HEK293 (cell line): ENCODE measurements around the gene KCNMB1.
A peak's percentile ranks its signal among the peaks of the same experiment; 100 is the strongest.

Experiments
- CTCF ChIA-PET: fragments of 350-600 bp; formaldehyde crosslinking; extraction: SDS; loops from one replicate; lab custom pipeline; 2021; ENCODE audit warnings: antibody characterized with exemption; lab: Yijun Ruan, JAX
- POLR2A ChIA-PET: fragments of 300-600 bp; formaldehyde crosslinking; extraction: SDS; loops from one replicate; lab custom pipeline; 2020; ENCODE audit warnings: antibody characterized with exemption, inconsistent platforms; lab: Yijun Ruan, JAX
- H3K27ac ChIP-seq: fragments of 200-500 bp; sonication (Bioruptor generic); 2 replicates; pipeline ENCODE4 v1.5.1; 2014; ENCODE audit warnings: low read depth, low read length, control low read depth, inconsistent platforms; ENCODE audit errors: extremely low read depth
- H3K36me3 ChIP-seq, 2 experiments: fragments of 200-500 bp in 1 of 2; sonication (Bioruptor generic) in 1 of 2; 1 replicate in 1 of 2; 2 replicates in 1 of 2; pipeline ENCODE4 v1.5.1; 2014 to 2017; ENCODE audit warnings: inconsistent platforms in 2 of 2, low read length in 2 of 2; ENCODE audit not compliant: control insufficient read depth in 2 of 2, insufficient read depth in 1 of 2
- H3K4me1 ChIP-seq: fragments of 200-500 bp; sonication (Bioruptor generic); 2 replicates; pipeline ENCODE4 v1.5.1; 2014; ENCODE audit warnings: mild to moderate bottlenecking, low read length, inconsistent platforms; ENCODE audit not compliant: control insufficient read depth, insufficient read depth
- H3K4me3 ChIP-seq: 2 replicates; pipeline ENCODE4 v1.5.1; 2011; ENCODE audit warnings: low read depth, mild to moderate bottlenecking, control low read depth, low read length, moderate library complexity
- H3K9me3 ChIP-seq: fragments of 200-500 bp; sonication (Bioruptor generic); 2 replicates; pipeline ENCODE4 v1.5.1; 2014; ENCODE audit warnings: low read depth, low read length, inconsistent platforms; ENCODE audit not compliant: control insufficient read depth, insufficient read depth
- ATF2 ChIP-seq: fragments of 450-650 bp; formaldehyde crosslinking; IDR thresholded peaks from 2 replicates; pipeline ENCODE4 v1.5.1; 2016; ENCODE audit warnings: missing biosample characterization, missing genetic modification characterization, low read depth
- GLIS2 ChIP-seq: fragments of 450-650 bp; formaldehyde crosslinking; IDR thresholded peaks from 2 replicates; pipeline ENCODE4 v1.5.1; 2016; ENCODE audit warnings: missing biosample characterization, missing genetic modification characterization
- HOXC10 ChIP-seq: sonication (generic); formaldehyde crosslinking; IDR thresholded peaks from 2 replicates; pipeline ENCODE4 v1.8.1; 2023; ENCODE audit warnings: mild to moderate bottlenecking, missing genetic modification reagents
- HOXD13 ChIP-seq: sonication (generic); formaldehyde crosslinking; IDR thresholded peaks from 2 replicates; pipeline ENCODE4 v1.8.0; 2022; ENCODE audit warnings: missing genetic modification reagents, borderline replicate concordance
- INSM2 ChIP-seq: fragments of 450-650 bp; formaldehyde crosslinking; IDR thresholded peaks from 2 replicates; pipeline ENCODE4 v1.5.1; 2016; ENCODE audit warnings: missing biosample characterization, missing genetic modification characterization
- KLF1 ChIP-seq: fragments of 450-650 bp; formaldehyde crosslinking; IDR thresholded peaks from 2 replicates; pipeline ENCODE4 v1.5.1; 2016; ENCODE audit warnings: missing biosample characterization, missing genetic modification characterization
- OSR2 ChIP-seq: fragments of 450-650 bp; formaldehyde crosslinking; IDR thresholded peaks from 2 replicates; pipeline ENCODE4 v1.5.1; 2016; ENCODE audit warnings: missing biosample characterization, missing genetic modification characterization
- SCRT1 ChIP-seq: fragments of 450-650 bp; formaldehyde crosslinking; IDR thresholded peaks from 2 replicates; pipeline ENCODE4 v1.5.1; 2016; ENCODE audit warnings: missing biosample characterization, missing genetic modification characterization, borderline replicate concordance
- SCRT2 ChIP-seq: fragments of 450-650 bp; formaldehyde crosslinking; IDR thresholded peaks from 2 replicates; pipeline ENCODE4 v1.5.1; 2016; ENCODE audit warnings: missing biosample characterization, missing genetic modification characterization
- SETDB1 ChIP-seq: IDR thresholded peaks from one replicate; pipeline ENCODE4 v1.6.1; 2017; ENCODE audit warnings: mild to moderate bottlenecking, low read length, moderate library complexity, mixed read lengths; ENCODE audit not compliant: insufficient read length
- SP3 ChIP-seq: fragments of 450-650 bp; formaldehyde crosslinking; IDR thresholded peaks from 2 replicates; pipeline ENCODE4 v1.5.1; 2016; ENCODE audit warnings: missing biosample characterization, missing genetic modification characterization
- TRIM28 ChIP-seq: IDR thresholded peaks from 2 replicates; pipeline ENCODE4 v1.6.1; 2011; ENCODE audit warnings: low read length, control low read depth, borderline replicate concordance
- YY2 ChIP-seq: fragments of 450-650 bp; formaldehyde crosslinking; IDR thresholded peaks from 2 replicates; pipeline ENCODE4 v1.5.1; 2016; ENCODE audit warnings: missing biosample characterization, missing genetic modification characterization
- ZBTB20 ChIP-seq: fragments of 450-650 bp; formaldehyde crosslinking; IDR thresholded peaks from 2 replicates; pipeline ENCODE4 v1.5.1; 2016; ENCODE audit warnings: missing biosample characterization, missing genetic modification characterization
- ZBTB21 ChIP-seq: fragments of 450-650 bp; formaldehyde crosslinking; IDR thresholded peaks from 2 replicates; pipeline ENCODE4 v1.5.1; 2017; ENCODE audit warnings: missing biosample characterization, missing genetic modification characterization
- ZBTB8A ChIP-seq: fragments of 450-650 bp; formaldehyde crosslinking; IDR thresholded peaks from 2 replicates; pipeline ENCODE4 v1.5.1; 2016; ENCODE audit warnings: missing biosample characterization, missing genetic modification characterization
- ZIC2 ChIP-seq: fragments of 450-650 bp; formaldehyde crosslinking; IDR thresholded peaks from 2 replicates; pipeline ENCODE4 v1.5.1; 2016; ENCODE audit warnings: missing biosample characterization, missing genetic modification characterization
- ZNF114 ChIP-seq: fragments of 450-650 bp; formaldehyde crosslinking; IDR thresholded peaks from 2 replicates; pipeline ENCODE4 v1.5.0; 2017; ENCODE audit warnings: missing biosample characterization, missing genetic modification characterization
- ZNF140 ChIP-seq: fragments of 450-650 bp; formaldehyde crosslinking; IDR thresholded peaks from 2 replicates; pipeline ENCODE4 v1.5.1; 2016; ENCODE audit warnings: missing biosample characterization, missing genetic modification characterization
- ZNF155 ChIP-seq: fragments of 450-650 bp; formaldehyde crosslinking; IDR thresholded peaks from 2 replicates; pipeline ENCODE4 v1.5.1; 2016; ENCODE audit warnings: missing biosample characterization, missing genetic modification characterization
- ZNF23 ChIP-seq: fragments of 450-650 bp; formaldehyde crosslinking; IDR thresholded peaks from 2 replicates; pipeline ENCODE4 v1.5.1; 2016; ENCODE audit warnings: missing biosample characterization, missing genetic modification characterization, borderline replicate concordance
- ZNF362 ChIP-seq: fragments of 450-650 bp; formaldehyde crosslinking; IDR thresholded peaks from 2 replicates; pipeline ENCODE4 v1.5.1; 2016; ENCODE audit warnings: missing biosample characterization, missing genetic modification characterization
- ZNF449 ChIP-seq: fragments of 450-650 bp; formaldehyde crosslinking; IDR thresholded peaks from 2 replicates; pipeline ENCODE4 v1.5.1; 2017; ENCODE audit warnings: missing biosample characterization, mild to moderate bottlenecking, missing genetic modification characterization, moderate library complexity
- ZNF514 ChIP-seq: fragments of 450-650 bp; formaldehyde crosslinking; IDR thresholded peaks from 2 replicates; pipeline ENCODE4 v1.5.1; 2016; ENCODE audit warnings: missing biosample characterization, missing genetic modification characterization
- ZNF548 ChIP-seq: fragments of 450-650 bp; formaldehyde crosslinking; IDR thresholded peaks from 2 replicates; pipeline ENCODE4 v1.5.1; 2016; ENCODE audit warnings: missing biosample characterization, missing genetic modification characterization
- ZNF664 ChIP-seq: fragments of 450-650 bp; formaldehyde crosslinking; IDR thresholded peaks from 2 replicates; pipeline ENCODE4 v1.5.1; 2016; ENCODE audit warnings: missing biosample characterization, missing genetic modification characterization
- ZNF76 ChIP-seq: fragments of 450-650 bp; formaldehyde crosslinking; IDR thresholded peaks from 2 replicates; pipeline ENCODE4; 2016; ENCODE audit warnings: low read depth, missing biosample characterization, missing genetic modification characterization, borderline replicate concordance
- ZNF791 ChIP-seq: fragments of 450-650 bp; formaldehyde crosslinking; IDR thresholded peaks from 2 replicates; pipeline ENCODE4 v1.5.1; 2016; ENCODE audit warnings: missing biosample characterization, missing genetic modification characterization
- ZNF843 ChIP-seq: fragments of 450-650 bp; formaldehyde crosslinking; IDR thresholded peaks from 2 replicates; pipeline ENCODE4 v1.5.1; 2016; ENCODE audit warnings: missing biosample characterization, missing genetic modification characterization

Gene KCNMB1

GRCh38 chr5:170342153-170342725 is 46.9 kb downstream of the KCNMB1 start:
- H3K9me3 ChIP-seq = no peaks in the 10 kb centered on the region
- TF ChIP-seq ZNF791 (tag by site-specific recombination) (no peak), ZNF843 (tag by site-specific recombination) (no peak), OSR2 (tag by site-specific recombination) (no peak), KLF1 (no peak), ZNF548 (tag by site-specific recombination) (no peak), GLIS2 (tag by site-specific recombination) (no peak), ZNF76 (no peak), ZNF140 (tag by site-specific recombination) (no peak), YY2 (tag by site-specific recombination) (no peak), ZBTB20 (tag by site-specific recombination) (no peak), ZNF449 (no peak), ZNF664 (tag by site-specific recombination) (no peak), INSM2 (no peak), ZNF362 (tag by site-specific recombination) (no peak), ZBTB21 (tag by site-specific recombination) (no peak), HOXD13 (CRISPR knock-in tag) (no peak), ZNF23 (tag by site-specific recombination) (no peak)
- ChIA-PET POLR2A (no interaction called here), CTCF (no interaction called here)
- H3K36me3 ChIP-seq = no peaks in the 10 kb centered on the region
- no peak overlapping the region for H3K4me3 ChIP-seq
- H3K27ac ChIP-seq = no peak overlapping the region
- no peaks in the 10 kb centered on the region for H3K4me1 ChIP-seq

GRCh38 chr5:170341545-170341944 is 47.6 kb downstream of the KCNMB1 start:
- H3K4me1 ChIP-seq = no peaks in the 10 kb centered on the region

More at GRCh38 chr5:170341545-170341944, 47.6 kb downstream of the KCNMB1 start:
- ChIA-PET CTCF (interaction anchor here (0.6 kb wide), 1 partner anchor 286 kb away, joined by 3 read pairs; no protein-coding TSS in a partner anchor), POLR2A (no interaction called here)
- Histone ChIP-seq H3K9me3 (no peaks in the 10 kb centered on the region), H3K4me3 (no peak overlapping the region), H3K36me3 (no peaks in the 10 kb centered on the region), H3K27ac (no peak overlapping the region)
- TF ChIP-seq SP3 (tag by site-specific recombination) (no peak), SETDB1 (peak; percentile 24), ZNF514 (tag by site-specific recombination) (no peak), ZNF155 (no peak), OSR2 (tag by site-specific recombination) (no peak), ZIC2 (tag by site-specific recombination) (no peak), ATF2 (tag by site-specific recombination) (no peak), ZBTB8A (tag by site-specific recombination) (no peak), SCRT1 (tag by site-specific recombination) (0 out of 2 replicates have a peak, but pooled peaks have one; percentile 35), SCRT2 (no peak; the same call in 1 of the 2 replicates), ZNF114 (no peak), HOXC10 (CRISPR knock-in tag) (no peak), TRIM28 (peak; percentile 95; the same call in 1 of the 2 replicates)
